ENCODE results near the gene FCHSD2.

DNA sequence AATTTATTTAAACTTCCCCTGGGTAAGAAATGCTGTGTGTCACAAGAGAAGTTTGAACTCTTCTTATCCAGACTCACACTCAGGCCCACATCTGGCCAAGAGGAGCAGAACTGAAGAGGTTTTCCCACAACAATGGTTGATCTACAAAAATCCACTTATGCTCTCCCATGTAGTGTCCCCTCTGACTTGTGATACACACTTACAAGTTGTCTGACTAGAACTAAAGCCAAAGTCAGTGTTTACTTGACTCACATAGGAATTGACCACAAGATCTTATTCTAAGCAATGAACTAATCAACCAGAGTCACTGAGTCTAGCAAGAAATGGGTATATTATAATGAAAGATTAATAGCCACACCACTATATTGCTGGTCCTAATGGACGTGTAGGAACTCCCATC is 194.9 kb downstream of the FCHSD2 start:
- TF ChIP-seq, protein P1, sequence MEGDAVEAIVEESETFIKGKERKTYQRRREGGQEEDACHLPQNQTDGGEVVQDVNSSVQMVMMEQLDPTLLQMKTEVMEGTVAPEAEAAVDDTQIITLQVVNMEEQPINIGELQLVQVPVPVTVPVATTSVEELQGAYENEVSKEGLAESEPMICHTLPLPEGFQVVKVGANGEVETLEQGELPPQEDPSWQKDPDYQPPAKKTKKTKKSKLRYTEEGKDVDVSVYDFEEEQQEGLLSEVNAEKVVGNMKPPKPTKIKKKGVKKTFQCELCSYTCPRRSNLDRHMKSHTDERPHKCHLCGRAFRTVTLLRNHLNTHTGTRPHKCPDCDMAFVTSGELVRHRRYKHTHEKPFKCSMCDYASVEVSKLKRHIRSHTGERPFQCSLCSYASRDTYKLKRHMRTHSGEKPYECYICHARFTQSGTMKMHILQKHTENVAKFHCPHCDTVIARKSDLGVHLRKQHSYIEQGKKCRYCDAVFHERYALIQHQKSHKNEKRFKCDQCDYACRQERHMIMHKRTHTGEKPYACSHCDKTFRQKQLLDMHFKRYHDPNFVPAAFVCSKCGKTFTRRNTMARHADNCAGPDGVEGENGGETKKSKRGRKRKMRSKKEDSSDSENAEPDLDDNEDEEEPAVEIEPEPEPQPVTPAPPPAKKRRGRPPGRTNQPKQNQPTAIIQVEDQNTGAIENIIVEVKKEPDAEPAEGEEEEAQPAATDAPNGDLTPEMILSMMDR (IDR thresholded peaks at IDR 0.05) = no peak
- TF ChIP-seq EZH2 (IDR thresholded peaks at IDR 0.05; ENCODE audit: borderline replicate concordance, insufficient read depth, low read depth, low read length, poor library complexity, severe bottlenecking) = no peak

Data from B cell (primary cell).